GM19023 (cell line): Measurements from ENCODE around the gene MTOR.
"Not testable (repeated sequence)": the region's sequence is repeated elsewhere in the genome, so short reads cannot be mapped to it uniquely, and the experiment has no call there.

ENCODE experiments used
- ATAC-seq: cut with Tn5 transposase; IDR thresholded peaks from one replicate; pipeline ENCODE4 v1.9.1; 2021; ENCODE audit warnings: mild to moderate bottlenecking, moderate library complexity; ENCODE audit not compliant: unreplicated experiment

MTOR gene

GRCh38 chr1:11067716-11068599 is 194.4 kb downstream of the MTOR start:
- no peak for ATAC-seq

- ATAC-seq = no peak
These were observed 196.6 kb downstream of the MTOR start for GRCh38 chr1:11065796-11066195.

- ATAC-seq = no peak
These were observed 197.4 kb downstream of the MTOR start for GRCh38 chr1:11064942-11065341.

GRCh38 chr1:11063937-11064537 is 198.3 kb downstream of the MTOR start:
- not testable (repeated sequence) for ATAC-seq

- ATAC-seq = peak; percentile 24
These were observed 199.4 kb downstream of the MTOR start for GRCh38 chr1:11062965-11063401.

GRCh38 chr1:11061652-11062365 is 200.5 kb downstream of the MTOR start:
- no peak for ATAC-seq

GRCh38 chr1:11059968-11060830 is 202.2 kb downstream of the MTOR start, which contains the start of gene SRM:
Gene SRM (minus strand): TSS chr1:11060018. CDS start chr1:11059943, 75 bp downstream.
- ATAC-seq = peak; percentile 85

- peak; percentile 22 for ATAC-seq
These were observed 203.0 kb downstream of the MTOR start for GRCh38 chr1:11059155-11059967.

GRCh38 chr1:11058595-11059154 is 203.7 kb downstream of the MTOR start:
- ATAC-seq = no peak

- ATAC-seq = no peak
These were observed 204.3 kb downstream of the MTOR start for GRCh38 chr1:11058026-11058425.

- ATAC-seq = no peak
These were observed 204.9 kb downstream of the MTOR start for GRCh38 chr1:11057477-11057876.
